GM19467 (cell line): Measurements from ENCODE around the gene ZNF821.
"Not testable (repeated sequence)": the region's sequence is repeated elsewhere in the genome, so short reads cannot be mapped to it uniquely, and the experiment has no call there.

ENCODE experiments used
- ATAC-seq: cut with Tn5 transposase; IDR thresholded peaks from one replicate; pipeline ENCODE4 v1.9.1; 2021; ENCODE audit warnings: mild to moderate bottlenecking, moderate library complexity; ENCODE audit not compliant: unreplicated experiment

Gene ZNF821

GRCh38 chr16:71883849-71884638, at the start of gene ZNF821:
ZNF821 (minus strand) TSS chr16:71884182; CDS start chr16:71879946, 4,236 bp downstream.
- peak; percentile 32 for ATAC-seq

- no peak for ATAC-seq
Observed at GRCh38 chr16:71933017-71933416, 49.0 kb upstream of the ZNF821 start.

GRCh38 chr16:71931599-71931998, 47.6 kb upstream of the ZNF821 start:
- no peak for ATAC-seq

GRCh38 chr16:71931001-71931400, 47.0 kb upstream of the ZNF821 start:
- ATAC-seq, result no peak

- no peak for ATAC-seq
Observed at GRCh38 chr16:71930013-71930563, 46.1 kb upstream of the ZNF821 start.

- no peak for ATAC-seq
Observed at GRCh38 chr16:71929048-71929447, 45.1 kb upstream of the ZNF821 start.

GRCh38 chr16:71927787-71928186, 43.8 kb upstream of the ZNF821 start:
- ATAC-seq, result no peak

- no peak for ATAC-seq
Observed at GRCh38 chr16:71927383-71927782, 43.4 kb upstream of the ZNF821 start.

- no peak for ATAC-seq
Observed at GRCh38 chr16:71924710-71925109, 40.7 kb upstream of the ZNF821 start.

GRCh38 chr16:71923941-71924690, 40.1 kb upstream of the ZNF821 start:
- ATAC-seq, result no peak

- no peak for ATAC-seq
Observed at GRCh38 chr16:71920658-71921057, 36.7 kb upstream of the ZNF821 start.

- ATAC-seq, result no peak
Observed at GRCh38 chr16:71919035-71919434, 35.1 kb upstream of the ZNF821 start.

GRCh38 chr16:71917900-71918299, 33.9 kb upstream of the ZNF821 start:
- no peak for ATAC-seq

GRCh38 chr16:71916397-71916920, 32.5 kb upstream of the ZNF821 start:
- ATAC-seq, result no peak

GRCh38 chr16:71915350-71915749, 31.4 kb upstream of the ZNF821 start:
- no peak for ATAC-seq

GRCh38 chr16:71914802-71915201, 30.8 kb upstream of the ZNF821 start:
- ATAC-seq, result no peak

- no peak for ATAC-seq
Observed at GRCh38 chr16:71912534-71913275, 28.7 kb upstream of the ZNF821 start.

- ATAC-seq, result no peak
Observed at GRCh38 chr16:71911121-71911520, 27.1 kb upstream of the ZNF821 start.

GRCh38 chr16:71905765-71906164, 21.8 kb upstream of the ZNF821 start:
- not testable (repeated sequence) for ATAC-seq

- no peak for ATAC-seq
Observed at GRCh38 chr16:71904239-71904638, 20.3 kb upstream of the ZNF821 start.

- no peak for ATAC-seq
Observed at GRCh38 chr16:71903608-71904007, 19.6 kb upstream of the ZNF821 start.
